GM10847 (cell line): ENCODE data around the gene HOXC9.

ENCODE experiments used
- POLR2A ChIP-seq: IDR thresholded peaks from 2 replicates; pipeline ENCODE4 v1.6.1; 2011; ENCODE audit not compliant: insufficient read length; ENCODE audit errors: extremely low read depth

The HOXC9 gene

DNA sequence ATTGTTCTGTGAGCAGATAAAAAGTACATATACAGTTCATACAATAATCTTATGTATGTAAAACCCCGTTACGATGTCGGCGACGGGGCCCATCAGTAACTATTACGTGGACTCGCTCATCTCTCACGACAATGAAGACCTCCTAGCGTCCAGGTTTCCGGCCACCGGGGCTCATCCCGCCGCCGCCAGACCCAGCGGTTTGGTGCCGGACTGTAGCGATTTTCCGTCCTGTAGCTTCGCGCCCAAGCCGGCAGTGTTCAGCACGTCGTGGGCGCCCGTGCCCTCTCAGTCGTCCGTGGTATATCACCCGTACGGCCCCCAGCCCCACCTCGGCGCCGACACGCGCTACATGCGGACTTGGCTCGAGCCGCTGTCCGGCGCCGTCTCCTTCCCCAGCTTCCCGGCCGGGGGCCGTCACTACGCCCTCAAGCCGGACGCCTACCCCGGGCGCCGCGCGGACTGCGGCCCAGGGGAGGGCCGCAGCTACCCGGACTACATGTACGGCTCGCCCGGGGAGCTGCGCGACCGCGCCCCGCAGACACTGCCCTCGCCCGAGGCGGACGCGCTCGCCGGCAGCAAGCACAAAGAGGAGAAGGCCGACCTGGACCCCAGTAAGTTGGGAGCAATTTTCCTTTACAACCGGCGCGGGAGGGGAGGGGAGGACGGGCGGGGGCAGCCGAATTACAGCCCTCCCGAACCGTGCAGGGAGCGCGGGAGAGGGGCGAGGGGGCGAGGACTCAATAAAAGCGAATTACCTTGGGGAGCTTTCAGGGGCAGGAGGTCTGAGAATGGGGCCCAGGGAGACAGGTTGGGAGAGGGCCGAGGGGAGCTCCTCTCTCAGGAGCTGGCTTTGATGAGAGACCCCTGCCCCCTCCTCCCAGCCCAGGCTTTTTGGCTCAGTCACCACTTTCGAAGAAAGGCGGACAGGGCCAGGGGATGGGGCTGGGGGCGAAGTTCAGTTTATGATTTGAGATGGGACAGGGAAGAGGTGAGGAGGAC lies at the start of gene HOXC9:
HOXC9 (plus strand) TSS at position 46 of the 999 bp plus-strand sequence; CDS start at position 74, 28 bp downstream.
- no peak for TF ChIP-seq POLR2A

DNA sequence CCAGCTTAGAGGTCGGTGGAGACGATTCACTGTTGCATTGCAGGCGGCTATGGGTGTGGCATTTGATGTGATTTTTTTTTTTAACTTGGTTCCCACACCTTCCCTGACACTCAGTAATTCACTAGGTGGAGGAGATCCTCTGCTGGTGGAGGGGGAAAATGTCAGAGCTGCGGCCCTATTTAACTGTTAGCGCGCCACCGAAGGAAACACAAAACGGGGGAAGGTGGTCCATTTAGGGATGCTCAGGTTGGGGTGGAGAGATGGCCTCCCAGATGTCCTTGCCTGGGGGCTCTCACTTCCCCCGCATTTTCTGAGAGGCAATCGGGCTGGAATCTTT lies 49.6 kb upstream of the HOXC9 start:
- TF ChIP-seq POLR2A, result no peak

DNA sequence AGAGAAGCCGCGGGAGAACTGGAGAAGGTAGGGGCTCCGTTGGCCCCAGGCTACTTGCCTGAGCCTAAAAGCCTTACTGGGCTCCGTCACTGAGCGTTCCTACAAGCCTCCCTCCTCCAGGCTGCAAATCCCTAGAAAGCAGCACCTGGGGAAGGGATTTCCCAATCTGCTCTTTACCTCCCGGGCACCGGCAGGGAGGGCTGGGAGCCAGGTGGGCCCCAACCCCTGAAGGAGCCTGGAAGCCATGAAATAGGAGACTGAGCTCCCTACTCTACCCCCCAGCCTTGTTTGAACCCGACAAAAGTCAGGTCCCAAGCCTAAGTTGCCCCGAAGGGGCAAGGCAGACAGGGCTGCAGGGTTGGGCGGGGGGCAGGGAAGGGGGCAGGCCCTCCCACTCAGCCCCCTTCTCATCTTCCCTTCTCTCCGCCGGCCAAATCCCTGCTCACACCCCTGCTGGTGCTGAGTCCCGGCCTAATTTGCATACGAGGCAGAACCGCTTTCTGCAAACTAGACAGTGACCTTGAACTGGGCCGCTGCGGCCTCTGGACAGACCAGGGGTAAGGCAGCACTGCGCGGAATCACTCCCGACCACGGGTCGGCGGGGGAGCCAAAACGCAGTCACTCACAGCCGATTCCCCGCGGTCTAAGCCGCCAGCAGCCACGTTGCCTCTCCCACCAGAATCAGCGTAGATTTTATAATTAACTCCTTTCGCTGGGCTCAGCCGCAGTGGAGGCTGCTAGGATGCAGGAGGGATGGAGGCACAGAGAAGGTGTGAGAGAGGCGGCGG lies 49.0 kb upstream of the HOXC9 start:
- TF ChIP-seq POLR2A, result no peak

- no peak for TF ChIP-seq POLR2A
Measured at GRCh38 chr12:53951577-53952334, 48.2 kb upstream of the HOXC9 start.

DNA sequence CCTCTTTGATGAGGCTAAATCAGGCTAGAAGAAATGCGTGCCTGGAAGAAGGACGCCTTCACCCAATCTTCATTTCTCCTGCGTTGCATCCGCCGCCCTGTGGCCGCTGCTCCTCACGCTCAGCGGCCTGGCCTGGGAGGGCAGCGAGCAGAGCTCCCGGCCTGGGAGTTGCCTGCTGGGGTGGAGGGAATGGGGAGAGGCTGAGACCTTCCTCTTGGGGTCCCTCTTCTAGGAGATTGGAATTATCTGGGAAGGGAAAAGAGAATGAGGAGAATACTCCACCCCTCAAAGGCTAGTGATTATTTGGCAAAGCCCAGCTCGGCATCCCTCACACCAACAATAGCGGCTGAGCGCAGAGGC lies 47.6 kb upstream of the HOXC9 start:
- no peak for TF ChIP-seq POLR2A

- TF ChIP-seq POLR2A, result no peak
Measured at GRCh38 chr12:53952871-53953734, 46.9 kb upstream of the HOXC9 start.

DNA sequence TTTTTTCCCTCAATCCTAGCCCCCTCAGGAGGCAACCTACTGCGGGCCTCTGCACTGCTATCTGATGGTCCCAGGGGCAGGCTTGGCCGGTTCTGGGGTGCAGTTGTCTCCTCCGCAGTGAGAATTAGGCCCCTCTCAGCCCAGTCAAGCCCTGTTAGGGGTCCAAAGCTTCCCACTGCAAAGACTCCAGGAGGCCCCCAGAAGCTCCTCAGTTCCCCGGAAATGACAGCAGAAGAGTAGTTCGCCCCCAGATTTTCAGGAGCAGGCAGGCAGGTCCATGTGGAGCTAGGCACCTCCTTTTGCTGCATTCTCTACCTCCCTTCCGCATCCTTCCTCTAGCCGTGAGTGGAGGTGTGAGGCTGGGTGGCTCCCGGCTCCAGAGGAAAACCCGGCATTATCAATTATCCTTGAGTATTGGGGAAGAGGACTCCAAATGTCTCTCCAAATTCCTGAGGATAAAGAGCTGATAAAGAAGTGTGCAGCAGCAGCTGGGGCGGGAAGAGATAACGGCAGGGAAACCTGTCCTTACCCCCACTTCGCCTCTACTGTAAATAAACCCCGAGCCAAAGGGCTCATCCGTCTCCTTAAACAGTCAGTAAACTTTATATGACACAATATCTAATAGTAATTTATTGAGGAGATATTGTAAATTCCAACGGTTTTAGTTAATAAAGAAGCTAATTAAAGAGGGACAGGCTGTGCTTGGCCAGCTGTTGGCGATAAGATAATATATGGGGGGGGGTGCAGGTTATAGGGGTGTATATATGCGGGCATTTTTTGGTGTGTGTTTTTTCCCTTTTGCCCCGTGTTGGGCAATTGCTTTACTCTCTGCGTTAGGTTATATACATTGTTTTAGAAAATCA lies 45.9 kb upstream of the HOXC9 start:
- TF ChIP-seq POLR2A, result no peak

- TF ChIP-seq POLR2A, result no peak
Measured at GRCh38 chr12:53954694-53955035, 45.3 kb upstream of the HOXC9 start, which contains the start of gene HOXC12. TSS of gene HOXC12 (plus strand) at chr12:53954903. CDS start at chr12:53954930, 27 bp downstream.

DNA sequence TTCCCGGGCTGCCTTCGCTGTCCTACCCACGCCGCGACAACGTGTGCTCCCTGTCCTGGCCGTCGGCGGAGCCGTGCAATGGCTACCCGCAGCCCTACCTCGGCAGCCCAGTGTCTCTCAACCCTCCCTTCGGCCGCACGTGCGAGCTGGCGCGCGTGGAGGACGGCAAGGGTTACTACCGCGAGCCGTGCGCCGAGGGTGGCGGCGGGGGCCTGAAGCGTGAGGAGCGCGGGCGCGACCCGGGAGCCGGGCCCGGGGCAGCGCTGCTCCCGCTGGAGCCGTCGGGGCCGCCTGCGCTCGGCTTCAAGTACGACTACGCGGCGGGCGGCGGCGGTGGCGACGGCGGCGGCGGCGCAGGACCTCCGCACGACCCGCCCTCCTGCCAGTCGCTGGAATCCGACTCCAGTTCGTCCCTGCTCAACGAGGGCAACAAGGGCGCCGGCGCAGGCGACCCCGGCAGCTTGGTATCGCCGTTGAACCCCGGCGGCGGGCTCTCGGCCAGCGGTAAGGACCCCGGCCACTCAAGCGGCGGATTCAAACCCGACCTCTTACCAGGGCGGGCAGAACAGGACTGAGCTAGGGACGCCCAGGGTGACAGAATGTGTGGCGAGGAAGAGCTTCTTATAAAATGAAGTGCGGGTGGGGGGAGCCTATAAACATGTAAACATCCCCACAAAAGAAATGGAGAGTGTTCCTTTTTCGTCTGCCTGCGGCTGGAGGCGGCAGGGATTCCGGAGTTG lies 44.8 kb upstream of the HOXC9 start:
- TF ChIP-seq POLR2A, result no peak

DNA sequence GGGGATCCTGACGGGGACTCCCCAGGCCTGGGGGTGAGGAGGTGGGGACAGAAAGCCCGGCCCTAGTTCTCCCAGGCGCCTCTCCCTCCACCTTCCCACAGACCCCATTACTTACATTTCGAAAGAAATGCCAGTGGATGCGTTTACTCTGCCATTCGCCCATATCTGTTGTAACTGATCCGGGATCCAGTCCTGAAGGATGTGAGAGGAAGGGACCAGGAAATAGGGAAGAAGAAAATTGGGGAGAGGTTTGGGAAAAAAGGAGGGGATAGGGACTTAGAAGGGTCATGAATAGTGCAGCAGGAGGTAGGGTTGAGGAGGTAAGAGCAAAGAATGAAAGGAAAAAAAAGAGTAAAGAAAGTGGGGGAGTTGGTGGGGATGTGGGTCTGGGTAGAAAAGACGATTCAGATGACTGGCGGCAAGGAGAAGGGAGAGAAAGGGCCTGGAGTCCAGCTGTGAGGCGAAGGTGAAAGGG lies 44.1 kb upstream of the HOXC9 start:
- TF ChIP-seq POLR2A, result no peak

GRCh38 chr12:53956251-53956887 lies 43.6 kb upstream of the HOXC9 start:
- no peak for TF ChIP-seq POLR2A

GRCh38 chr12:53956914-53957536 lies 42.9 kb upstream of the HOXC9 start:
- TF ChIP-seq POLR2A, result no peak

- no peak for TF ChIP-seq POLR2A
Measured at GRCh38 chr12:53958128-53958527, 41.8 kb upstream of the HOXC9 start.
